PC-3 (cell line): ENCODE results near the gene LDLRAD1. TPM values are rescaled to one million over a fixed set of nuclear protein-coding genes. Genes with fewer than 3 reads are reported as not detected.

Experiments
- ATAC-seq: fragments of 200-7000 bp; cut with Tn5 transposase; 2 replicates; pipeline ENCODE4 v1.9.1; 2020; ENCODE audit warnings: mild to moderate bottlenecking, moderate library complexity
- BruUV-seq: library from RNA; stranded (reverse); fragments of 400-500 nt; replicated peaks from 2 replicates; lab custom pipeline; 2021; lab: Mats Ljungman, UMichigan
- CTCF ChIA-PET: fragments of 300-600 bp; sonication (Branson Sonifier 250); formaldehyde crosslinking; loops from one replicate; lab custom pipeline; 2022; ENCODE audit warnings: antibody characterized with exemption; lab: Charles Lee
- POLR2A ChIA-PET: fragments of 300-600 bp; sonication (Branson Sonifier 250); formaldehyde crosslinking; loops from one replicate; lab custom pipeline; 2022; ENCODE audit warnings: antibody characterized with exemption; ENCODE audit not compliant: unreplicated experiment; lab: Charles Lee
- DNase-seq: peaks from one replicate; pipeline ENCODE4 v3.0.0-alpha.2; 2015
- H2AFZ ChIP-seq: fragments of 300-600 bp; sonication (generic); 2 replicates; pipeline ENCODE4 v1.6.0; 2016; ENCODE audit warnings: antibody characterized with exemption, low read length
- H3F3A ChIP-seq: fragments of 300-600 bp; sonication (generic); one replicate; pipeline ENCODE4 v1.6.0; 2017; ENCODE audit warnings: antibody characterized with exemption, low read length, control low read depth, mild to moderate bottlenecking; ENCODE audit not compliant: unreplicated experiment
- H3K27ac ChIP-seq: fragments of 300-600 bp; sonication (generic); 2 replicates; pipeline ENCODE4 v1.5.1; 2016; ENCODE audit warnings: mild to moderate bottlenecking, low read length
- H3K27me3 ChIP-seq: fragments of 300-600 bp; sonication (generic); 2 replicates; pipeline ENCODE4 v1.6.1; 2016; ENCODE audit warnings: low read length, mixed read lengths
- H3K36me3 ChIP-seq: fragments of 300-600 bp; sonication (generic); 2 replicates; pipeline ENCODE4 v1.6.1; 2016; ENCODE audit warnings: low read depth, mixed run types, low read length, mixed read lengths
- H3K4me1 ChIP-seq: fragments of 300-600 bp; sonication (generic); 2 replicates; pipeline ENCODE4 v1.5.1; 2016; ENCODE audit warnings: low read length; ENCODE audit not compliant: insufficient read depth
- H3K4me2 ChIP-seq: fragments of 300-600 bp; sonication (generic); 2 replicates; pipeline ENCODE4 v1.6.0; 2016; ENCODE audit warnings: low read length
- H3K4me3 ChIP-seq: fragments of 300-600 bp; sonication (generic); 2 replicates; pipeline ENCODE4 v1.5.1; 2016; ENCODE audit warnings: mild to moderate bottlenecking, low read length, mixed read lengths
- H3K79me2 ChIP-seq: fragments of 300-600 bp; sonication (generic); 2 replicates; pipeline ENCODE4 v1.6.1; 2017; ENCODE audit warnings: low read length, mixed read lengths
- H3K9ac ChIP-seq: fragments of 300-600 bp; sonication (generic); 2 replicates; pipeline ENCODE4 v1.6.0; 2016; ENCODE audit warnings: mild to moderate bottlenecking, low read length
- H3K9me2 ChIP-seq: fragments of 300-600 bp; sonication (generic); replicated peaks from 2 replicates; pipeline ENCODE4 v1.6.1; 2016; ENCODE audit warnings: mixed run types, low read length, mixed read lengths
- H3K9me3 ChIP-seq: fragments of 300-600 bp; sonication (generic); 2 replicates; pipeline ENCODE4 v1.6.1; 2016; ENCODE audit warnings: low read length, mixed read lengths
- H4K20me1 ChIP-seq: fragments of 300-600 bp; sonication (generic); 2 replicates; pipeline ENCODE4 v1.6.1; 2016; ENCODE audit warnings: low read length, mixed read lengths
- CTCF ChIP-seq: fragments of 300-600 bp; sonication (generic); conservative IDR thresholded peaks from 2 replicates; pipeline ENCODE4 v1.5.1; 2017; ENCODE audit warnings: antibody characterized with exemption, low read depth, mild to moderate bottlenecking, low read length
- EZH2 ChIP-seq: fragments of 300-600 bp; sonication (generic); IDR thresholded peaks from one replicate; pipeline ENCODE4 v1.6.1; 2017; ENCODE audit warnings: antibody characterized with exemption, mild to moderate bottlenecking, low read length; ENCODE audit not compliant: unreplicated experiment
- EZH2phosphoT487 ChIP-seq: fragments of 300-600 bp; sonication (generic); IDR thresholded peaks from 2 replicates; pipeline ENCODE4 v1.6.1; 2018; ENCODE audit warnings: mild to moderate bottlenecking, antibody characterized with exemption, low read length, borderline replicate concordance
- intact Hi-C: fragments of 100-400 bp; cut with micrococcal nuclease; formaldehyde crosslinking; loops from 2 replicates; pipeline ENCODE4 v1.9.0; 2023
- total RNA-seq: library from RNA; depleted of rRNA; stranded (reverse); fragments of >200 nt; gene quantifications from 2 replicates; pipeline ENCODE4 v1.2.3, GENCODE V29; 2014

Gene LDLRAD1
- total RNA-seq, 1 experiment from 2014 or later: not detected

DNA sequence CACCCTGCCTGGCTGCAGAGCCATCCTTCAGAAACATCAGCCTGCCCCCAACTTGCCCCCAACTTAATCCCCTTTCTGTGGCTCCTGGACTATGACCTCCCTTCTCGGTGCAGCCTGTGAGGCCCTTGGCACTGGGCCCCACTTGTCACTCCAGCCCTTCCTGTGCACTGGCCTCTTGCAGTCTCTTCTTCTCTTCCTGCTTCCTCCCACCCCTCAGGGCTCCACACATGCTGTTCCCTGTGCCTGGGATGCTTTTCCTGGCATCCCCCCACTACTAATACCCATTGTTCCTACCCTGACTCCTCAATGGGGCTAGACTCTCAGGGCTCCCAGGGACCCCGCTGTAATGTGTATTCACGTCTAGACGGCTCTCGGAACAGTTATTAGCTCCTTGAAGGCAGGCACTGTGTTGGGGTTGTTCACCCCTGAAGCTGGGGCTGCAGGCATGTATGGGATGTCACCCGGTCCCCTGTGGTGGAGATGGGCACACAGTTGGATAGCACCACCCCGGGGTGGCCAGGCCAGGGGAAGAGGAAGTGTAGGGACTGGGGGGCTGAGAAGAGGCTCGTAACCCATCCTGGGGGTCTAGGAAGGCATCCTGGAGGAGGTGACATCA, 4.5 kb downstream of the LDLRAD1 start:
- Histone ChIP-seq H3K4me3 (no peak overlapping the region), H3K79me2 (no peaks in the 10 kb centered on the region), H3K27ac (no peak overlapping the region), H3K9ac (no peak overlapping the region), H3K4me1 (peaks cover 10% of the 10 kb centered on the region), H3K36me3 (no peaks in the 10 kb centered on the region), H3K4me2 (no peak overlapping the region), H4K20me1 (no peaks in the 10 kb centered on the region), H3F3A (no peaks in the 10 kb centered on the region), H3K27me3 (no peaks in the 10 kb centered on the region), H3K9me2 (no peaks in the 10 kb centered on the region), H2AFZ (no peak overlapping the region), H3K9me3 (no peaks in the 10 kb centered on the region)
- no TSS peak for BruUV-seq
- no peak for ATAC-seq
- intact Hi-C loops: no loop called here
- CTCF ChIA-PET: no interaction called here
- POLR2A ChIA-PET: no interaction called here
- no peak for DNase-seq
- TF ChIP-seq EZH2: no peak

DNA sequence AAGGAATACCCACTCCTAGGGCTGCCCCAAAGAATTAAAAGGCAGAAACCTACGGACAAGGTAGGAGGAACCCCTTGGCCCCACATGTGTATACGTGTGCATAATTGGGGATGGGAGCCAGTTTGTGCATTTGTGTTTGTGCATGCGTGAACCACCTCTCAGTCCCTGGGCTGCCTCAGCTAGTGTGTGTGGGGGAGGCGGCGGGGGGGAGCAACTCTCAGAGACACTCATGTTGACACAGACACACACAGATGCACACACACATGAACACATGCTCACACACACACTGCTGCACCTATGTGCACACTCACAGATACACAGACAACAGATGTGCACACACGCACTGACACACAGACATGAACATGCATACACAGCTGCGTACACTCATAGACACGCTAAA, 5.1 kb downstream of the LDLRAD1 start:
- intact Hi-C loops: no loop called here
- ChIA-PET POLR2A (no interaction called here), CTCF (no interaction called here)
- Histone ChIP-seq H3K36me3 (no peaks in the 10 kb centered on the region), H3K9me3 (no peaks in the 10 kb centered on the region), H3K27ac (no peak overlapping the region), H3F3A (no peaks in the 10 kb centered on the region), H3K9ac (no peak overlapping the region), H3K79me2 (no peaks in the 10 kb centered on the region), H4K20me1 (no peaks in the 10 kb centered on the region), H3K4me1 (peaks cover 10% of the 10 kb centered on the region), H3K27me3 (no peaks in the 10 kb centered on the region), H3K4me2 (no peak overlapping the region), H2AFZ (no peak overlapping the region), H3K4me3 (no peak overlapping the region), H3K9me2 (no peaks in the 10 kb centered on the region)
- TF ChIP-seq EZH2: no peak
- TF ChIP-seq EZH2phosphoT487: no peak
- no peak for TF ChIP-seq CTCF
- ATAC-seq (no peak), DNase-seq (no peak)
- BruUV-seq: no TSS peak

DNA sequence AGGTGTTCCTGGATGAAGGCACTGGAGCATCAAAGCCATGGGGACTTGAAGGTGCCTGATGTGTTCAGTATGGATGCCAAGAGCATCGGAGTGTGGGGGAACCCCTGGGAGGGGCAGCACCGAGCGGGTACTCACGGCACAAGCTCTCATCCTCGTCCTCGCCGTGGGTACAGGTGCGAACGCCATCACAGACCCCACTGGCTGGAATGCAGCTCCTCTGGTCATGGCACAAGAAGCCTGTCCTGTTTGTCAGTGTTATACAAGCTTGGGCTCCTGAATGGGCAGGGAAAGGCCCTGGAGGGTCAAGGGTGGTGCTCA, 6.0 kb downstream of the LDLRAD1 start:
- H4K20me1 ChIP-seq: no peaks in the 10 kb centered on the region
- ChIA-PET CTCF (no interaction called here), POLR2A (no interaction called here)
- no TSS peak for BruUV-seq
- ATAC-seq: no peak
- no peak for DNase-seq
- no peaks in the 10 kb centered on the region for H3K9me3 ChIP-seq
- H3K27ac ChIP-seq: no peak overlapping the region
- H2AFZ ChIP-seq: no peak overlapping the region
- no peaks in the 10 kb centered on the region for H3K27me3 ChIP-seq
- intact Hi-C loops: no loop called here
- no peak overlapping the region for H3K4me2 ChIP-seq
- H3K79me2 ChIP-seq: no peaks in the 10 kb centered on the region
- no peak overlapping the region for H3K9ac ChIP-seq
- TF ChIP-seq EZH2phosphoT487 (no peak), EZH2 (no peak), CTCF (no peak)
- H3K4me3 ChIP-seq: no peak overlapping the region
- no peaks in the 10 kb centered on the region for H3K36me3 ChIP-seq
- H3K4me1 ChIP-seq: peaks cover 10% of the 10 kb centered on the region
- no peaks in the 10 kb centered on the region for H3F3A ChIP-seq
- H3K9me2 ChIP-seq: no peaks in the 10 kb centered on the region
